Measurements from ENCODE around the gene MZT1. TPM values are rescaled to one million over a fixed set of nuclear protein-coding genes. Genes with fewer than 3 reads are reported as not detected.
"Not testable (repeated sequence)": the region's sequence is repeated elsewhere in the genome, so short reads cannot be mapped to it uniquely, and the experiment has no call there.

The MZT1 gene
- total and polyA plus RNA-seq, 3 experiments from 2014 or later: 7.8 to 30.6 (median 26.3) TPM

- Mint-ChIP-seq H3K27ac (peak overlapping the region in 6 of 8 donors; percentile 7 to 70 (median 38)), H3K27me3 (no peaks in the 10 kb centered on the region), H3K4me3 (no peak overlapping the region), H3K9me3 (no peaks in the 10 kb centered on the region), H3K4me1 (peaks cover 15 to 44% (median 39%) of the 10 kb centered on the region in 3 donors), H3K36me3 (peaks cover 8 to 65% (median 25%) of the 10 kb centered on the region in 3 donors)
- H3K36me3 ChIP-seq (ENCODE audit: insufficient read depth, low read length): peaks cover 5% of the 10 kb centered on the region
- ChIA-PET CTCF (interaction anchor here (1.6 kb wide), 1 partner anchor 17 kb away, joined by 3 read pairs; the partner anchor contains the start of gene BORA), POLR2A (interaction anchor here (0.7 kb wide), 1 partner anchor 1144 kb away, joined by 3 read pairs; no protein-coding TSS in a partner anchor)
- H3K4me1 ChIP-seq (ENCODE audit: insufficient read depth, low read length): no peaks in the 10 kb centered on the region
- no peak overlapping the region for H3K27ac ChIP-seq (ENCODE audit: low read depth, low read length)
- H3K9me3 ChIP-seq (ENCODE audit: low read length): no peaks in the 10 kb centered on the region
- no peak for DNase-seq
- H3K27me3 ChIP-seq (ENCODE audit: insufficient read depth, low read length, poor library complexity, severe bottlenecking): no peaks in the 10 kb centered on the region
- H3K4me3 ChIP-seq (ENCODE audit: low read length): no peak overlapping the region
Measured at GRCh38 chr13:72745260-72745659, 17.8 kb upstream of the MZT1 start.

DNA sequence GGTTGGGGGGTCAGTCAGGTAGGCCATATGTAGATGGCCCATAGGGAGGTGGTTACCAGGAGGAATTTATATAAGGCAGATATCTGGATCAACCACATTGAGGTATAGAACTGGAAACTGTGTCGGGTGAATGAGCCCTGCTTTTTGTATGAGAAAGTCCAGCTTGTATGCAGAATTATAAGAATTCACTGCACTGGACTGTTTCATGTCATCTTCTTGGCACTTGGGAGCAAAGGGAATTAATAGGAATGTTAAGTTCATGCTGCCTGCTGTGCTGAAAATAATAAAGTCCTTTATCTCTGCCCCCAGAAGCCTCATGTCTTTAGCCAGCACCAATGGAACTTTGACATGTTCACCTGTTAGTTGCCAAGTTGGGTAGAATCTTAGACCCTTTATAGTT is 12.6 kb upstream of the MZT1 start:
- Histone ChIP-seq H3K27me3 (ENCODE audit: insufficient read depth, low read length, poor library complexity, severe bottlenecking) (no peaks in the 10 kb centered on the region), H3K4me1 (ENCODE audit: insufficient read depth, low read length) (no peaks in the 10 kb centered on the region), H3K9me3 (ENCODE audit: low read length) (no peaks in the 10 kb centered on the region), H3K4me3 (ENCODE audit: low read length) (no peak overlapping the region), H3K27ac (ENCODE audit: low read depth, low read length) (no peak overlapping the region), H3K36me3 (ENCODE audit: insufficient read depth, low read length) (no peaks in the 10 kb centered on the region)
- DNase-seq: no peak
- H3K9me3 Mint-ChIP-seq: no peaks in the 10 kb centered on the region
- peaks cover 4 to 54% (median 26%) of the 10 kb centered on the region in 3 donors for H3K36me3 Mint-ChIP-seq
- ChIA-PET POLR2A (no interaction called here), CTCF (no interaction called here)
- H3K4me1 Mint-ChIP-seq: peaks cover 12 to 33% (median 16%) of the 10 kb centered on the region in 3 donors
- no peaks in the 10 kb centered on the region for H3K27me3 Mint-ChIP-seq
- H3K27ac Mint-ChIP-seq: no peak overlapping the region
- no peak overlapping the region for H3K4me3 Mint-ChIP-seq

DNA sequence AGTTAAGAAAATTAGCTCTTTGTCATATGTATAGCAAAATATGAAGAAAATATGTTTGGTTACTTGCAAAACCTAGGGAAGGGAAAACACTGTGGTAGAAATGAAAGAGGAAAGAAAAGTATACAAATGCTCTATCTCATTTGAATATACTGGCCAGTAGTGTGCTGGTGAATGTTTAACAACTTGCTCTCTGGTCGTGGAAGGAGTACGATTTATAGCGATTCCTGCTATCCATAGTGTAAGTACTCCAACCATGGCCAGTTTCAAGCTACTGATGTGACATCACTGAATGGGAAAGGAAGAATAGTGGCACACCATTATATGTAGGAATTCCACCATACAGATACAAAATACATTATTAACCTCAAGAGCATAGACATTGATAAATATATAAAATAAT is 9.6 kb upstream of the MZT1 start:
- H3K36me3 Mint-ChIP-seq: peaks cover 8 to 54% (median 30%) of the 10 kb centered on the region in 3 donors
- ChIA-PET CTCF (no interaction called here), POLR2A (interaction anchor here (0.7 kb wide), 1 partner anchor 14 kb away, joined by 3 read pairs; no protein-coding TSS in a partner anchor)
- Histone ChIP-seq H3K27me3 (ENCODE audit: insufficient read depth, low read length, poor library complexity, severe bottlenecking) (no peaks in the 10 kb centered on the region), H3K9me3 (ENCODE audit: low read length) (no peaks in the 10 kb centered on the region), H3K4me1 (ENCODE audit: insufficient read depth, low read length) (no peaks in the 10 kb centered on the region), H3K4me3 (ENCODE audit: low read length) (no peak overlapping the region), H3K36me3 (ENCODE audit: insufficient read depth, low read length) (peaks cover 5% of the 10 kb centered on the region), H3K27ac (ENCODE audit: low read depth, low read length) (no peak overlapping the region)
- H3K27ac Mint-ChIP-seq: no peak overlapping the region
- no peaks in the 10 kb centered on the region for H3K9me3 Mint-ChIP-seq
- H3K27me3 Mint-ChIP-seq: no peaks in the 10 kb centered on the region
- no peak overlapping the region for H3K4me3 Mint-ChIP-seq
- peaks cover 10 to 39% (median 30%) of the 10 kb centered on the region in 3 donors for H3K4me1 Mint-ChIP-seq
- no peak for DNase-seq

- H3K9me3 ChIP-seq (ENCODE audit: low read length): no peaks in the 10 kb centered on the region
- peaks cover 24% of the 10 kb centered on the region for H3K4me1 ChIP-seq (ENCODE audit: insufficient read depth, low read length)
- peaks cover 3% of the 10 kb centered on the region for H3K36me3 ChIP-seq (ENCODE audit: insufficient read depth, low read length)
- H3K4me3 ChIP-seq (ENCODE audit: low read length): peak overlapping the region; percentile 83
- Mint-ChIP-seq H3K9me3 (no peaks in the 10 kb centered on the region), H3K36me3 (peaks cover 3 to 40% (median 10%) of the 10 kb centered on the region in 3 donors), H3K27ac (peak overlapping the region; percentile 78 to 94 (median 84)), H3K27me3 (peaks cover 0 to 2% of the 10 kb centered on the region in 2 donors), H3K4me3 (peak overlapping the region; percentile 91 to 97 (median 94)), H3K4me1 (peaks cover 42 to 77% (median 65%) of the 10 kb centered on the region in 3 donors)
- no peak for DNase-seq
- POLR2A ChIA-PET: interaction anchor here (0.6 to 1.1 kb wide), 3 partner anchors 51 to 974 kb away, joined by 3 to 13 read pairs (median 4); partner anchors contain the start of gene DIS3
- CTCF ChIA-PET: interaction anchor here (1.0 kb wide), 1 partner anchor 16 kb away, joined by 3 read pairs; no protein-coding TSS in a partner anchor
- peak overlapping the region; percentile 80 for H3K27ac ChIP-seq (ENCODE audit: low read depth, low read length)
- H3K27me3 ChIP-seq (ENCODE audit: insufficient read depth, low read length, poor library complexity, severe bottlenecking): no peaks in the 10 kb centered on the region
Measured at GRCh38 chr13:72728290-72728605, 819 bp upstream of the MZT1 start.

DNA sequence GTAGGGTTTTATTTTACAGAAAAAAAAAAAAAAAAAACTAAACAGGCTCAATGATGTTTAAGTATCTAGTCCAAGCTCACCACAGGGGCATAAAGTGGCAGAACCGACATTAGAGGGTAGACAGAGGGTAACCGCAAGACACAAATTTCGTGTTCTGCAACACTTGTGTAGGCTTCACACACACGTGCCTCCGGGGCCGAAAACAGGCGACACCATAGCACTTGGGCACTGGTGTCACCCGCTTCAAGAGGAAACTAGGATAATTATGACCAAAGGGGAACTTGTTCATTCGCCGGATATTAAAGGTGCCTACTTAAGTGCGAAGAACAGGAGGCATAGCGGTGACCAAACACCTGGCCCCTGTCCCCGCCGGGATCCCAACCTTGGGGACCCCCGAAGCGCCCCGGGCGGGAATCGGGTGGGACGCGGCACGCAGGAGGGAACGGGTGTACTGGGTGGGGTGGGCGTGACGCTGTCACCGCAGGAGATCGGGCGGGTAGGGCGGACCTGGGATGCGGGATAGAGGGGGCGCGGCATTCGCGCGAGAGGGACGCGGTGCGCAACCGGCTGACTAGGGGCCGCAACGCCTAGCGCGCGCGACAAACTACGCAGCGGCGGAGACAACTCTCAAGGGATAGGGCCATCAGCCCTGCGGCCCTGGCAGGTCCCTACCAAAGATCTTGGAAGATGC is 558 bp downstream of the MZT1 start:
- Mint-ChIP-seq H3K9me3 (no peaks in the 10 kb centered on the region), H3K36me3 (peaks cover 0 to 40% (median 8%) of the 10 kb centered on the region in 3 donors), H3K27ac (peak overlapping the region; percentile 78 to 94 (median 88)), H3K4me1 (peaks cover 49 to 83% (median 72%) of the 10 kb centered on the region in 3 donors), H3K27me3 (peaks cover 0 to 2% of the 10 kb centered on the region in 2 donors), H3K4me3 (peak overlapping the region; percentile 91 to 97 (median 94))
- ChIA-PET CTCF (no interaction called here), POLR2A (no interaction called here)
- Histone ChIP-seq H3K9me3 (ENCODE audit: low read length) (no peaks in the 10 kb centered on the region), H3K27me3 (ENCODE audit: insufficient read depth, low read length, poor library complexity, severe bottlenecking) (no peaks in the 10 kb centered on the region), H3K36me3 (ENCODE audit: insufficient read depth, low read length) (no peaks in the 10 kb centered on the region), H3K4me1 (ENCODE audit: insufficient read depth, low read length) (peaks cover 24% of the 10 kb centered on the region), H3K27ac (ENCODE audit: low read depth, low read length) (peak overlapping the region; percentile 80), H3K4me3 (ENCODE audit: low read length) (peak overlapping the region; percentile 80)
- peak in 4 of 5 donors; percentile 27 to 67 (median 44) for DNase-seq

- H3K4me3 ChIP-seq (ENCODE audit: low read length): peak overlapping the region; percentile 80
- peaks cover 24% of the 10 kb centered on the region for H3K4me1 ChIP-seq (ENCODE audit: insufficient read depth, low read length)
- H3K36me3 Mint-ChIP-seq: peaks cover 0 to 40% (median 10%) of the 10 kb centered on the region in 3 donors
- H3K36me3 ChIP-seq (ENCODE audit: insufficient read depth, low read length); H3K9me3 ChIP-seq (ENCODE audit: low read length); CTCF ChIA-PET; POLR2A ChIA-PET; H3K27me3 Mint-ChIP-seq; H3K27me3 ChIP-seq (ENCODE audit: insufficient read depth, low read length, poor library complexity, severe bottlenecking); H3K9me3 Mint-ChIP-seq; DNase-seq: not testable (repeated sequence)
- peak overlapping the region; percentile 80 for H3K27ac ChIP-seq (ENCODE audit: low read depth, low read length)
- H3K4me1 Mint-ChIP-seq: peaks cover 52 to 85% (median 73%) of the 10 kb centered on the region in 3 donors
- H3K27ac Mint-ChIP-seq: peak overlapping the region in 5 of 8 donors; percentile 20 to 92 (median 66)
- peak overlapping the region; percentile 91 to 97 (median 94) for H3K4me3 Mint-ChIP-seq
Measured at GRCh38 chr13:72726185-72726584, 1.2 kb downstream of the MZT1 start.

DNA sequence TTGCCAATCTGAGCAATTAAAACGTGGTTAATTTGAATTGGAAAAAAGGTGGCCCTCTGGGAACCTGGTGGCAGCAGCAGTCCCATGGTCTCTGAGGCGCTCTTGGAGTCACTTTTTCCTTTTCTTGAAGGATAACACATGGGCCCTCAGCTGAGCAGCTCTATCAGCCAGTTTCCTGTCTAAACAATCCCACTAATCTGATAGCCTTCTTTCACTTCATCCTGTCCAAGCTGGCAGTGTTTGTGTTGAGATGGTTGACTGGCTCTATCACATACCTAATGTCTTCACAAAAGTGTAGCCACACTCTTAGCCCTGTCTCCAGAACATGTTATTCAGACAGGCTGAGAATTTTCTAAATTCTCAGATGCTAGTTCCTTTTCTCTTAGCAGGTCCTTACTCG is 10.7 kb downstream of the MZT1 start:
- peaks cover 13% of the 10 kb centered on the region for H3K36me3 ChIP-seq (ENCODE audit: insufficient read depth, low read length)
- Mint-ChIP-seq H3K27ac (peak overlapping the region in 2 of 8 donors; percentile 21 to 50), H3K27me3 (peaks cover 0 to 2% of the 10 kb centered on the region in 2 donors)

DNA sequence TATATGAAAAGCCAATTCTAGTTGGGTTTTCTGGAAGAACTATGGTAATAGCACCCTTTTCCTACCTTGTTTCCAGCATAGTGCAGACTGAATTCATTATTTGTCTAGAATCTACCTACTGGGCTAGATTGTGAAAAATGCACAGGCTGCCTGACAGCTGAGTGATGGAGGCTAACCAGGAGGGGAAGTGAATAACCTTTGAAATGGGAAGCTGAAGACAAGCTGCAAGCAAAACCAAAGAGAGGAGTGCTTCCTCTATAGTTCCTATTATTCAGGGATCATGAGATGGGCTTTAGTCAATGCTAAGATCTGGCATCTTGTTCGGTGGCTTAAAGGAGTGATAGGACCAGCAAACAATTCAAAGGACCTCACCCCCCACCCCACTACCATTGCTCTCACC is 26.9 kb downstream of the MZT1 start:
- no peaks in the 10 kb centered on the region for H3K36me3 ChIP-seq (ENCODE audit: insufficient read depth, low read length)
- ChIA-PET CTCF (no interaction called here), POLR2A (no interaction called here)
- Mint-ChIP-seq H3K9me3 (peaks cover 0 to 20% (median 1%) of the 10 kb centered on the region in 5 donors), H3K36me3 (peaks cover 1 to 2% (median 1%) of the 10 kb centered on the region in 3 donors), H3K27me3 (peaks cover 4% of the 10 kb centered on the region in 2 donors), H3K27ac (no peak overlapping the region), H3K4me3 (no peak overlapping the region), H3K4me1 (no peaks in the 10 kb centered on the region)
- no peaks in the 10 kb centered on the region for H3K9me3 ChIP-seq (ENCODE audit: low read length)
- no peaks in the 10 kb centered on the region for H3K27me3 ChIP-seq (ENCODE audit: insufficient read depth, low read length, poor library complexity, severe bottlenecking)
- no peaks in the 10 kb centered on the region for H3K4me1 ChIP-seq (ENCODE audit: insufficient read depth, low read length)
- H3K4me3 ChIP-seq (ENCODE audit: low read length): no peak overlapping the region
- no peak overlapping the region for H3K27ac ChIP-seq (ENCODE audit: low read depth, low read length)
- DNase-seq: no peak

More for the DNA sequence above, 10.7 kb downstream of the MZT1 start:
- H3K9me3 ChIP-seq (ENCODE audit: low read length): no peaks in the 10 kb centered on the region
- Mint-ChIP-seq H3K4me3 (no peak overlapping the region), H3K4me1 (peaks cover 23 to 48% (median 46%) of the 10 kb centered on the region in 3 donors), H3K9me3 (peaks cover 5 to 8% (median 6%) of the 10 kb centered on the region in 5 donors), H3K36me3 (peaks cover 45 to 79% (median 49%) of the 10 kb centered on the region in 3 donors)
- ChIA-PET POLR2A (no interaction called here), CTCF (no interaction called here)
- no peak for DNase-seq
- H3K27me3 ChIP-seq (ENCODE audit: insufficient read depth, low read length, poor library complexity, severe bottlenecking): no peaks in the 10 kb centered on the region
- H3K4me1 ChIP-seq (ENCODE audit: insufficient read depth, low read length): no peaks in the 10 kb centered on the region
- no peak overlapping the region for H3K27ac ChIP-seq (ENCODE audit: low read depth, low read length)
- H3K4me3 ChIP-seq (ENCODE audit: low read length): no peak overlapping the region

Data from CD8-positive, alpha-beta memory T cell (primary cell).